ENCODE measurements around the gene SOX18.

The SOX18 gene

GRCh38 chr20:64072498-64073063 is 23.1 kb upstream of the SOX18 start:
- Histone ChIP-seq H3K27ac (ENCODE audit: low read length) (no peak overlapping the region), H3K9me3 (ENCODE audit: control insufficient read depth, low read depth, low read length) (no peaks in the 10 kb centered on the region), H3K9ac (ENCODE audit: low read length) (no peak overlapping the region), H3K4me3 (ENCODE audit: low read length) (no peak overlapping the region), H3K4me1 (ENCODE audit: control insufficient read depth, low read depth, low read length) (no peaks in the 10 kb centered on the region), H3K27me3 (ENCODE audit: control insufficient read depth, insufficient read depth, low read length) (no peaks in the 10 kb centered on the region), H3K36me3 (ENCODE audit: control insufficient read depth, low read depth, low read length) (no peaks in the 10 kb centered on the region)

- Histone ChIP-seq H3K27ac (ENCODE audit: low read length) (no peak overlapping the region), H3K4me1 (ENCODE audit: control insufficient read depth, low read depth, low read length) (no peaks in the 10 kb centered on the region), H3K27me3 (ENCODE audit: control insufficient read depth, insufficient read depth, low read length) (no peaks in the 10 kb centered on the region), H3K9ac (ENCODE audit: low read length) (no peak overlapping the region), H3K36me3 (ENCODE audit: control insufficient read depth, low read depth, low read length) (no peaks in the 10 kb centered on the region), H3K4me3 (ENCODE audit: low read length) (no peak overlapping the region), H3K9me3 (ENCODE audit: control insufficient read depth, low read depth, low read length) (no peaks in the 10 kb centered on the region)
Observed at GRCh38 chr20:64071341-64072332, 22.2 kb upstream of the SOX18 start.

GRCh38 chr20:64070244-64070993 is 21.0 kb upstream of the SOX18 start:
- H3K9ac ChIP-seq (ENCODE audit: low read length): no peak overlapping the region
- no peak overlapping the region for H3K4me3 ChIP-seq (ENCODE audit: low read length)
- H3K36me3 ChIP-seq (ENCODE audit: control insufficient read depth, low read depth, low read length): no peaks in the 10 kb centered on the region
- H3K27me3 ChIP-seq (ENCODE audit: control insufficient read depth, insufficient read depth, low read length): no peaks in the 10 kb centered on the region
- no peak overlapping the region for H3K27ac ChIP-seq (ENCODE audit: low read length)
- no peaks in the 10 kb centered on the region for H3K9me3 ChIP-seq (ENCODE audit: control insufficient read depth, low read depth, low read length)
- H3K4me1 ChIP-seq (ENCODE audit: control insufficient read depth, low read depth, low read length): no peaks in the 10 kb centered on the region

- no peaks in the 10 kb centered on the region for H3K9me3 ChIP-seq (ENCODE audit: control insufficient read depth, low read depth, low read length)
- no peaks in the 10 kb centered on the region for H3K27me3 ChIP-seq (ENCODE audit: control insufficient read depth, insufficient read depth, low read length)
- H3K36me3 ChIP-seq (ENCODE audit: control insufficient read depth, low read depth, low read length): no peaks in the 10 kb centered on the region
- H3K4me3 ChIP-seq (ENCODE audit: low read length): no peak overlapping the region
- H3K4me1 ChIP-seq (ENCODE audit: control insufficient read depth, low read depth, low read length): no peaks in the 10 kb centered on the region
- H3K9ac ChIP-seq (ENCODE audit: low read length): no peak overlapping the region
- no peak overlapping the region for H3K27ac ChIP-seq (ENCODE audit: low read length)
Observed at GRCh38 chr20:64069614-64070243, 20.3 kb upstream of the SOX18 start.

GRCh38 chr20:64069209-64069613 is 19.8 kb upstream of the SOX18 start:
- no peaks in the 10 kb centered on the region for H3K4me1 ChIP-seq (ENCODE audit: control insufficient read depth, low read depth, low read length)
- no peaks in the 10 kb centered on the region for H3K36me3 ChIP-seq (ENCODE audit: control insufficient read depth, low read depth, low read length)
- H3K4me3 ChIP-seq (ENCODE audit: low read length): no peak overlapping the region
- H3K27ac ChIP-seq (ENCODE audit: low read length): no peak overlapping the region
- H3K9me3 ChIP-seq (ENCODE audit: control insufficient read depth, low read depth, low read length): no peaks in the 10 kb centered on the region
- H3K9ac ChIP-seq (ENCODE audit: low read length): no peak overlapping the region
- no peaks in the 10 kb centered on the region for H3K27me3 ChIP-seq (ENCODE audit: control insufficient read depth, insufficient read depth, low read length)

- no peaks in the 10 kb centered on the region for H3K9me3 ChIP-seq (ENCODE audit: control insufficient read depth, low read depth, low read length)
- no peaks in the 10 kb centered on the region for H3K4me1 ChIP-seq (ENCODE audit: control insufficient read depth, low read depth, low read length)
- no peaks in the 10 kb centered on the region for H3K27me3 ChIP-seq (ENCODE audit: control insufficient read depth, insufficient read depth, low read length)
- no peak overlapping the region for H3K9ac ChIP-seq (ENCODE audit: low read length)
- no peak overlapping the region for H3K27ac ChIP-seq (ENCODE audit: low read length)
- H3K4me3 ChIP-seq (ENCODE audit: low read length): no peak overlapping the region
- no peaks in the 10 kb centered on the region for H3K36me3 ChIP-seq (ENCODE audit: control insufficient read depth, low read depth, low read length)
Observed at GRCh38 chr20:64068386-64069208, 19.2 kb upstream of the SOX18 start.

GRCh38 chr20:64067733-64068307 is 18.4 kb upstream of the SOX18 start:
- Histone ChIP-seq H3K27ac (ENCODE audit: low read length) (no peak overlapping the region), H3K4me1 (ENCODE audit: control insufficient read depth, low read depth, low read length) (no peaks in the 10 kb centered on the region), H3K9me3 (ENCODE audit: control insufficient read depth, low read depth, low read length) (no peaks in the 10 kb centered on the region), H3K9ac (ENCODE audit: low read length) (no peak overlapping the region), H3K27me3 (ENCODE audit: control insufficient read depth, insufficient read depth, low read length) (no peaks in the 10 kb centered on the region), H3K36me3 (ENCODE audit: control insufficient read depth, low read depth, low read length) (no peaks in the 10 kb centered on the region), H3K4me3 (ENCODE audit: low read length) (no peak overlapping the region)

GRCh38 chr20:64067005-64067632 is 17.7 kb upstream of the SOX18 start:
- H3K4me1 ChIP-seq (ENCODE audit: control insufficient read depth, low read depth, low read length): no peaks in the 10 kb centered on the region
- no peaks in the 10 kb centered on the region for H3K36me3 ChIP-seq (ENCODE audit: control insufficient read depth, low read depth, low read length)
- no peak overlapping the region for H3K27ac ChIP-seq (ENCODE audit: low read length)
- no peaks in the 10 kb centered on the region for H3K27me3 ChIP-seq (ENCODE audit: control insufficient read depth, insufficient read depth, low read length)
- H3K9me3 ChIP-seq (ENCODE audit: control insufficient read depth, low read depth, low read length): no peaks in the 10 kb centered on the region
- no peak overlapping the region for H3K9ac ChIP-seq (ENCODE audit: low read length)
- no peak overlapping the region for H3K4me3 ChIP-seq (ENCODE audit: low read length)

GRCh38 chr20:64065974-64066343 is 16.5 kb upstream of the SOX18 start:
- Histone ChIP-seq H3K36me3 (ENCODE audit: control insufficient read depth, low read depth, low read length) (no peaks in the 10 kb centered on the region), H3K9ac (ENCODE audit: low read length) (no peak overlapping the region), H3K4me3 (ENCODE audit: low read length) (no peak overlapping the region), H3K27ac (ENCODE audit: low read length) (no peak overlapping the region), H3K4me1 (ENCODE audit: control insufficient read depth, low read depth, low read length) (no peaks in the 10 kb centered on the region), H3K27me3 (ENCODE audit: control insufficient read depth, insufficient read depth, low read length) (no peaks in the 10 kb centered on the region), H3K9me3 (ENCODE audit: control insufficient read depth, low read depth, low read length) (no peaks in the 10 kb centered on the region)
